Stimulated activated CD8-positive, alpha-beta memory T cell treated with anti-CD3 and anti-CD28 coated beads, Interleukin-7, amount 100 ng/mL, for 1 hour (primary cell): ENCODE measurements around the gene CCNK.

Experiments
- DNase-seq, 2 donors: peaks; one replicate each; pipeline ENCODE4 v3.0.0-alpha.2; 2020; ENCODE audit warnings: low read depth in 2 of 2

Gene CCNK

DNA sequence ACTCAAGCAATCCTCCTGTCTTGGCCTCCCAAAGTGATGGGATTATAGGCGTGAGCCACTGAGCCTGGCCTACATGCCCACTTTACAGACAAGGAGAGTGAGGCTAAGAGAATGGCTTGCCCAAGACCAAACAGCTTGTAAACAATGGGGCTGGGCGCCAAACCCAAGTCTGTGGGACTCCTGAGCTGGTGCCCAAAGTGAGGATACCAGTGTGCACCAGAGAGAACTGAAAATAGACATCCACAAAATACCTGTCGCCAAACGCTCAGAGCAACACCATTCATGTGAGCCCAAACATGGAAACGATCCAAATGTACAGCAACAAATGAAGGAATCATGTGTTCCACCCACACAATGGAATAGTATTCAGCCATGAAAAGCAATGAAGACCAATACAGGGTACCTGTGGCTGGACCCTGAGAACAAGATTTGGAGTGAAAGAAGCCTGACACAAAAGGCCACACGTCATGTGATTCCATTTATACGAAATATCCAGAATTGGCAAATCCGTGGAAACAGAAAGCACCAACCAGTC lies 38.2 kb downstream of the CCNK start:
- DNase-seq = no peak

GRCh38 chr14:99519931-99520421 lies 38.8 kb downstream of the CCNK start:
- no peak for DNase-seq

DNA sequence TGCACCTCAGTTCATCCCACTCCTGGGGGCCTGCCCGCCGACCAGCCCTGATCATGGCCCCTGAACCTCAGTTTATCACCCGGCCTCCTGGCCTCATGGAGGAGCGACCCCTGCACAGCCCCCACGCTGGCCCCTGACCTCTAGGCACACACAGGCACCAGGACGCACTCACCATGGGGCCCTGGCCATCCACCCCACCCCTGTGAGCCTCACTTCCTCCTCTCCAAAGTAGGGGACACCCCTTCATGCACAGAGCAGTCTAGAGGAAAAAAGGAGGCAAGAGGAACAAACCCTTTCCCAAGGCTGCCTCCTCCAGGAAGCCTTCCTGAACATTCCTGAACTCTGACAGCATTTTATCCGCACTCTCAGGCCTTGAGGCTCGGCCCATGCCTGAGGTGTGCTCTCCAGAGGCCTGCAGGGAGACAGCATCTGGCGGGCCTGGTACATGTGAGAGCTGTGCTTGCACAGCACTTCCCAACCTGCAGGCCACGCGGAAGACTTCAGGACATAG lies 39.4 kb downstream of the CCNK start:
- no peak for DNase-seq

DNA sequence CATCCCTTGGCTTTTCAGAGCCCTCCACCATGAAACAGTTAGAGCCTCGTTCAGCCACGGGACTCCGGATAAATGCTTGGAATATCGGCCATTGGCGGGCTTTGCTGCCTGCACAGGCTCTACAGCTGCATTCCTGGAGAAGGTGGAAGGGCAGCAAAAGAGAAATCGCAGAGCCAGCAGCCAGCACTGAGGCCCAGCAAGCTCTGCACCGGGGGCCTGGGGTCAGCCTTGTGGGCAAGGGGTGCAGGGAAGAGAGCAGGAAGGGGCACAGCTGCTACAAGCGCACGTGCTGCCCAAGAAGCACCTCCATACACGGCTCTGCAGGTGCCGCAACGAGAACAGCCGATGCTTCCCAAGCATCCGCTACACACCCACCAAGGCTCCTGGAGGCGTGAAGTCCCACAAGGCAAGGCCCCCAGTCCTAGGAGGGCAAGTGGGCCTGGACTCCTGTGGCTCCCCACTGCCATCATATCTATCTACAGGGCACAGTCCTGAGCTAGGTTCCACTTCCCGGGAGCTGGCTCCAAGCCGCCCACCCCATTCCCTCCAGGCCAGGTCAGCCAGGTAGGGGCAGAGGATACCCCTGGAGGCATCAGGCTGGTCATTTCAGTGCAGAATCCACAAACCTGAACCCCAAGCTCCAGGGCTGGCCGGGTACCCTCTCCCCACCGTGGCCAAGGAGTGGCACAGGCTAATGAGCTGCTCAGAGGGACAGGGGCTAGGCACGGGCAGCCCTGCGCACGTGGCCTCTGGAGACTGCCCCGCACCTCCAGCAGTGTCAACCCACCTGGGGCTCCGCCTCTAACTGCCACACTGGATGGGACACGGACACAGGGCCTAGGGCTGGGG lies 40.2 kb downstream of the CCNK start:
- no peak for DNase-seq

- no peak for DNase-seq
Measured at GRCh38 chr14:99522025-99522401, 40.8 kb downstream of the CCNK start.

GRCh38 chr14:99522457-99522891 lies 41.3 kb downstream of the CCNK start:
- DNase-seq = no peak

DNA sequence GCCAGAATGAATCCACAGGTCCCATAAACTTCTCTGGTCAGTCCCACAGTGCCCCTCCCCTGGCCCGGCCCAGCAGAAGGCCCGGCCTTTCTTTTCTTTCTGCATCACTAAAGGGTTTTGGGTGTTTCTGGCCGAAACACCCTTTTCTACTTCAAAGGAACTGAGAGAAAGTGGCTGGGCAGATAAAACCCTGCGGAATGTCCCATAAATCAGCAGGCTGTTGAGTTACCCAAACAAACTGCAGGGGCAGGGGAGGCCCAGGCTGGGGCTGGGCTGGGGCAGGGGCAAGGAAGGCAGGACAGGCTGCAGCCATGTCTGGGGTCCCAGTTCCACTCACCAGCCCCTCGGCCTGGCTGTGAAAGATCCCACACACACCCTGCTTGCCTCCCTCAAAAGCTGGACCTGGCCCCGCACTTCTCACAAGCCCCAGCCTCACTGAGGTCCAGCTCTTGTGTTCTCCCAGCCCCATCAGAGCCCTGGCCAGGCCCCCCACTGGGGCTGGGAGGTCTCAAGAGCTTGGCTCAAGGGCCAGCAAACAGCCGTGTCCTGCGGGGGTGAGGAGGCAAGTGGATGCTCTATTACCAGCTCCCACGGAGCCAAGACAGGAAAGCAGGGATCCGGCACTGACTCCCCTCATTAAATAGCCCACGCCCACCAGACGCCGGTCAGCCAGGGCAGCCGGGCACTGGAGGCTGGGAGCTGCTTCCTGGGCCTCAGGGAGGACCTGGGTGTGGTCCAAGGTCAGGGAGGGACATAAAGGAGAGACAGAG lies 41.9 kb downstream of the CCNK start:
- no peak for DNase-seq

- no peak for DNase-seq
Measured at GRCh38 chr14:99523704-99524055, 42.5 kb downstream of the CCNK start.

DNA sequence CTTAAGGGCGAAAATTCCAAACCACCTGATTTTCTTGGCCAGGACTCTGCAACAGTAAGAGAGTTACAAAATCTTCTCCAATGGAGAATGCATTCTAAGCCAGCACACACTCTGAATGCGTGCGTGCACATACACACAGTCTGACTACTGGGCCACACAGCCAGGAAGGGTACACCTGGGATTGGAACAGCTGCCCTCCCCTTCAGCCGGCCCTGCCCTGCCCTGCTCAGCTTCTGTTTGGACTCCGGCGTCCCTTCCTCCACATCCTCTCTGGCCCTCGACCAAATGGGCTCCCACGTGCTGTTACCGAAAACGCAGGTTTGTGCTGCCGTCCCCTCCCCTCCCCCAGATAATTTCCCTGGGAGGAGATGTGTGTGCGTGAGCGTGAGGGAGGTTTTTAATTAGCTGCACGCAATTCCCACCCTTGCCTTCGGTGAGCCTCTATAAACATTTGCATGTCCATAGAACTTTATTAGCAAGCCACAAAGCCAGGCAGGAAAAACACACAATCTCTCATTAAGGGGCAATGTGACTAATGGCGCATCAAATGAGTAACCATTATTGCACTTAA lies 43.0 kb downstream of the CCNK start:
- DNase-seq = no peak

GRCh38 chr14:99524804-99525698 lies 43.8 kb downstream of the CCNK start:
- no peak for DNase-seq

DNA sequence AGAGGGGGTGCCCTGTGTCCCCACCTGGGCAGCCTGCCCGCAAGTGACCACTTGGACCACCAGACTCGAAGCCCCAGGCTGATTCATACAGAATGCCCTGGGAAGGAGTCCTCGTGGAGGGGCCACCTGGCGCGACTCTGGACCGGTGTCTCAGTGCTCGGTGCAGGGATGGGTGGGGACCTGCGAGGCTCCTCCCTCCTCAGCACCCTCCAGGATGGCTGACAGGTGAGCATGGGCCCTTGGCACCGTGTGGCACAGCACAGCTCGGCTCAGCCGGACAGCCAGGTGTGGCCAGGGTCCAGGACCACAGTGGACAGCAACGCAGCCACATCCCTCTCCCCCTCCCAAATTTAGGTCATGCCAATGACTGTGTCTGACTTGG lies 44.5 kb downstream of the CCNK start:
- DNase-seq = no peak

DNA sequence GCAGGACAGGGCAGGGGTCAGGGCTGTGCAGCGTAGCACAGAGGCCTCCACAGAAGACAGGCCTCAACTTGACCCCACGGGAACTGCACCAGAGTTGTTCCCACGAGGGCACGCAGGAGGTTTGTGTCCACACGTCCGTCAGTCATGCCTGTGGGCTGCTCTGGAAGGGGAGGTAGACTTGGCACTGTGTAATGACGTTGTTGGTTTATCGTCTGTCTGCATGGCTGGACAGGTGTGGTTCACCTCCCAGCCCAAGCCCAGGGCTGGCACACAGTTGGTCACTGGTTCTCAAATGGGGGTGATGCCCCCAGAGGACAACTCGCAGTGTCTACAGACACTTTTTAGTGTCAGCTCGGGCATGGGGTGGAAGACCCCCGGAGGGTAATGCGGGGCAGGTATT lies 45.8 kb downstream of the CCNK start:
- DNase-seq = no peak

DNA sequence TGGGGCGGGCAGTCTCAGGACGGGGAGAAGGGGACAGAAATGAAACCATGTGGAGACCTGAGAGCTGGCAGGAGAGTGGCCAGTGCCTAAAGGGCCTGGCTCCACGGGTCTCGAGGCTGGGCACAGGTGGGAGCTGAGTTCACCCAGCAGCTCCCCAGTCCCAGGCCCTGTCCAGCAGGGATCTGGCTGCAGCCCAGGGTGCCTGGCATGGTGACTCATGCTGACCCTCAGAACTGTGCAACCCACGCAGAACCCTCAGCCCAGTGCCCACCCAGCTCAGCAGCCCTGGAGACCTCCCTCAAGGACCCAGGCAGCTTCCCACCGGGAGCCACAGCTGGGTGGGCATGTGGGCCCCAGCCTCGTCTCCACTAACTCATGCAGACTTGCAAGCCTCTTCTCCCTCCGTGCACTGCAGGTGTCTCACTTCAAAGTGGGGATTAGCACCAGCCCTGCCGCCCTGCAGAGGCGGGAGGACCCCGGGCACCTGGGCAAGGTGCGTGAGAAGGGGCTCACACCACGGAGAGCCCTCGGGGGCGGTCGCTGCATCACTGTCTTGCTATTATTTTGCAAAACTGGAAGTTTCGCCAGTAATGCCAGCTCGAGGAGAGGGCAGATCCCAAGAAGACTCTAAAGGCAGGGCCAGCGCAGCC lies 46.3 kb downstream of the CCNK start:
- DNase-seq = no peak

DNA sequence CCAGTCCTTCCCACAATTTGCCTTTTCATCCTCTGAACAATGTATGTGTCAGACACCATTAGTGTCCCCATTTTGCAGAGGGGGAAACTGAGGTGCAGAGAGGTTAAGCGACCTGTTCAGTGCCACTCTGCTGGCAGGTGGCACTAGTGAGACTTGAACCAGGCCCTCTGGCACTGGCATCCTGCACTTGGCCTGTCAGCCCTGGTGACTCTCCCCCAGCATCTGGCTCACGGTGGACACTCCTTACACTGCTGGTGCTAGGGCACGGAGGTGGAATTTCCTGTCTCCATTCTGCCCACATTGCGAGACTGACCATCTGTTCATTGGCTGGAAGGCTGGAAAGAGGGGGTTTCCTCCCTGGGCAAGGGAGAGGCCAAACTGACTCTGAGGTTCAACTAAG lies 48.7 kb downstream of the CCNK start:
- no peak for DNase-seq

DNA sequence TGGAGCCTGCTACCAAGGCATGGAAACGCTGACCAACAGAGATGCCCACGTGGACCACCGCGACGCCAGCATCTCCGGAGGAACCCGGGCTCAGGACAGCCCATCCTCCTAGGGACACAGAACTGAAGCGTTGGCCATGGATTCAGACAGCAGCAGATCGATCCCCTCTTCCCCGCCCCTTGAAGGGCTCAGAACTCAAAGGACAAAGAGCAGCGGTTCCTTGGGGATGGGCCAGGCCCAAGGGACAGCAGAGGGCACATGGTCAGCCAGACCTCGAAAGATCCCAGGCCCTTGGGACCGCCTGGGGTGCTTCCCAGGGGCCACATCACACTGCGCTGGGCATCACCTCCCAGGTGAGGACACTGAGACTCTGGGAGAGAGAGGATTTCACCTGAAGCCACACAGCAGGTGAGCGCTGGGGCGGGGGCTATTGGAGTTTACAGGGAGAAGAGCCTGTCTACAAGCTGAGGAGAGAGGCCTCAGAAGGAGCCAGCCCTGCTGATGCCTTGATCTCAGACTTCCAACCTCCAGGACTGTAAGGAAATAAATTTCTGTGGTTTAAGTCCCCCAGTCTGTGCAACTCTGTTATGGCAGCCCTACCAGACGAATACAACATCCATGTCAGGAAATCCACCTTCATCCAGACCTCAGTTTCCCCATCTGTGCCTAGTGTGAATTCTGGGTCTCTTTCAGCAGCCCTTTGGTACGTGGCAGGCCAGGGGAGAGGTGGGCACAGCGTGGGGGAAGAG lies 49.4 kb downstream of the CCNK start:
- no peak for DNase-seq

DNA sequence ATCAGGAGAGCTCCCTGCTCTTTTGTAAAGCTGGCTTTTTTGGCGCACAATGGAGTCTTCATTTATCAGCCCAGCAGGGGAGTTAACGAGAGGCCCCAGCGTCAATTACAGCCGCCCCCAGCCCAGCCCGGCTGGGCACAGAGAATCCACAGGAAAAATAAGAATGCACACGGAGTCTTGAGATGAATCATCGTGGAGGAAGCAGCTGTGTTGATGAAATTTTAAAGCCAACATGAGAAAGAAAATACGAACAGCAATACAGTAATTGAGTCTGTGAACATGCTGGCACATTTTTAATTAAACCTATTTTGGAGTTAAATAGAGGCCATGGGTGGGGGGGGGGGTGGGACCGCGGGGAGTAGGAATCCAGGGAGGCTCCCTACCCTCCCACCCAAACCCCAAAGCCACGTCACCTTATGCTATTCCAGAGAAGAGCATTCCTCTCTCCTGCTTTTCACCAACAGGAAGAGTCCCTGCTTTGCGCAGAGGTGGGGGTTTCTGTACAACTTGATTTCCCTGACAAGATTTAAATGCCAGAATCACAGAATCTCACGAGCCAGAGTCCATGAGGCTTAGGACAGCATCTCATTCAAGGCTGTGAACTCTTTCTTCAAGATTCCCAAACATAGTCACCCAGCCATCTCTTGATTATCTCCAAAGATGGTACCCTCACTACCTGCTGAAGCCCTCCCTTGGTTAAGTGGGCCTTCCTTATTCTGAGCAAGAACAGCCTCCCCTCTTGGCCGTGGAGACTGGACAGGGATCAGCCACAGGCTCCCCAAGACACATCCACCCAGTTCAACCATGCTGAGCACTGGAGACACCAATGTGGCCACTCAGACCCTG lies 50.3 kb downstream of the CCNK start:
- DNase-seq = no peak

DNA sequence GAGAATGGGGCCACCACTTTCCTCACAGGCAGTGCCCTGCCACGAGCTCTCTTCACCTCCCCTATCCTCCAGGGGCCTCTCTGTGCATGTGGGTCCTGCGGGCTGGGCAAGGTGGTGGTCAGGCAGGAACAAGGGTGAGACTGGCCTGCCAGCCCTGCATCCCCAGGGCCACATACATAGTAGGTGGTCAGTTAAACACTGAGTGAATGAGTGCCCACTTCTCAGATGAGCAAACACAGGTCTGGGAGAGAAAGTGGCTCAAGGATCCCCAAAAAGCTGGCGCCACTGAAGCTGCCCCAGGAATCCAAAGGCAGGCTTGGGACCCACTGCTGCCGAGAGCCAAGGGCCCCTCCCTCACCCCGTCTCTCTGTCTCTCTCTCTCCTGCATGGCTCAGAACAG lies 51.1 kb downstream of the CCNK start:
- DNase-seq = no peak

DNA sequence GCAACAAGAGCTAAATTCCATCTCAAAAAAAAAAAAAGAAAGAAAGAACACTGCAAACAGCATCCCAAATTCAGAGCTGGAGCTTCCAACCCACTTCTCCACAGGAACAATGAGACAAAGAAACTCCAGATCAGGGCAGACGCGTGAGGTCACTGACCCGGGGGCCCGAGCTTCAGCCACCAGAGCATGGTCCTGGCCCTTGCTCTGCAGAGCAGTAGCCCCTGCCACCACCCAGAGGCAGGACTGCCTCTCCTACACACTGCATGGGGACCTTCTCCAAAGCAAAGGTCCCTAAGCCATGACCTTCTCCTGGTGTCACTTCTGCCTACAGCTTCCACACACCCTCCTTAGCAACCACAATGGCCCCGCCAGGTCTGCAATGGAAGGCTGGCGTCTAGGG lies 53.1 kb downstream of the CCNK start:
- DNase-seq = no peak

DNA sequence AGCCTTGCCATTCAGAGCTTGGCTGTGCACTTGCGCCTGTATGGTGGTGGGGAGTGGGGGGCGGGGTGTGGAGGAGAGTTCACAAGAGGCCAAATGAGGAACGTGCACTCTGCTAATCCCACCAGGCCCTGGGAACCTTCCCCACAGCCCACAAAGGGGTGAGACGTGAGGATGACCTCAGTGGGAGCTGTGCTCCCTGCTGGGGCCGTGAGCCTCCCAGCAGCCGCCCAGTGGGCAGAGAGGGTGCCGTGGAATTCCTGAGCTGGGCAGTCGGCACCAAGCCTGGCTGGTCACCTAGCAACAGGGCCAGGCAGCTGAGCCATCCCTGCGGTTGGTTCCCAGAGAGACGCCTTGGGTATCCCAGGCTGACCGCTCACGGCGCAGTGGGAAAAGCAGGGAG lies 53.7 kb downstream of the CCNK start:
- no peak for DNase-seq
